Activated CD8-positive, alpha-beta memory T cell treated with anti-CD3 and anti-CD28 coated beads, Interleukin-2, amount 50 U/mL, for 24 hours (primary cell): ENCODE data around the gene SPTBN2.
"Not testable (repeated sequence)": the region's sequence is repeated elsewhere in the genome, so short reads cannot be mapped to it uniquely, and the experiment has no call there.

Source experiments
- DNase-seq: peaks from one replicate; pipeline ENCODE4 v3.0.0-alpha.2; 2020; ENCODE audit errors: extremely low read depth

The SPTBN2 gene

GRCh38 chr11:66724167-66724566 lies 4.8 kb downstream of the SPTBN2 start:
- not testable (repeated sequence) for DNase-seq

GRCh38 chr11:66723693-66724092 lies 5.3 kb downstream of the SPTBN2 start:
- DNase-seq = no peak

GRCh38 chr11:66722745-66723651 lies 6.0 kb downstream of the SPTBN2 start:
- DNase-seq = no peak

- no peak for DNase-seq
These were observed 7.1 kb downstream of the SPTBN2 start for GRCh38 chr11:66721939-66722338.

- no peak for DNase-seq
These were observed 8.0 kb downstream of the SPTBN2 start for GRCh38 chr11:66720899-66721470.

GRCh38 chr11:66720223-66720898 lies 8.7 kb downstream of the SPTBN2 start:
- no peak for DNase-seq

GRCh38 chr11:66719111-66719872 lies 9.7 kb downstream of the SPTBN2 start:
- no peak for DNase-seq

GRCh38 chr11:66718320-66718971 lies 10.6 kb downstream of the SPTBN2 start:
- DNase-seq = no peak

- DNase-seq = no peak
These were observed 11.1 kb downstream of the SPTBN2 start for GRCh38 chr11:66717925-66718319.

GRCh38 chr11:66716996-66717395 lies 12.0 kb downstream of the SPTBN2 start:
- DNase-seq = no peak

GRCh38 chr11:66715346-66716085 lies 13.5 kb downstream of the SPTBN2 start:
- DNase-seq = no peak

- DNase-seq = no peak
These were observed 15.1 kb downstream of the SPTBN2 start for GRCh38 chr11:66713746-66714480.

GRCh38 chr11:66710384-66710930 lies 18.6 kb downstream of the SPTBN2 start:
- DNase-seq = no peak

- no peak for DNase-seq
These were observed 20.3 kb downstream of the SPTBN2 start for GRCh38 chr11:66708701-66709100.

- no peak for DNase-seq
These were observed 20.9 kb downstream of the SPTBN2 start for GRCh38 chr11:66708094-66708493.

- DNase-seq = no peak
These were observed 21.5 kb downstream of the SPTBN2 start for GRCh38 chr11:66707486-66707885.

- no peak for DNase-seq
These were observed 22.0 kb downstream of the SPTBN2 start for GRCh38 chr11:66706989-66707388.

- DNase-seq = no peak
These were observed 23.3 kb downstream of the SPTBN2 start for GRCh38 chr11:66705587-66706335.
